ENCODE measurements around the gene DENND4B.

DNA sequence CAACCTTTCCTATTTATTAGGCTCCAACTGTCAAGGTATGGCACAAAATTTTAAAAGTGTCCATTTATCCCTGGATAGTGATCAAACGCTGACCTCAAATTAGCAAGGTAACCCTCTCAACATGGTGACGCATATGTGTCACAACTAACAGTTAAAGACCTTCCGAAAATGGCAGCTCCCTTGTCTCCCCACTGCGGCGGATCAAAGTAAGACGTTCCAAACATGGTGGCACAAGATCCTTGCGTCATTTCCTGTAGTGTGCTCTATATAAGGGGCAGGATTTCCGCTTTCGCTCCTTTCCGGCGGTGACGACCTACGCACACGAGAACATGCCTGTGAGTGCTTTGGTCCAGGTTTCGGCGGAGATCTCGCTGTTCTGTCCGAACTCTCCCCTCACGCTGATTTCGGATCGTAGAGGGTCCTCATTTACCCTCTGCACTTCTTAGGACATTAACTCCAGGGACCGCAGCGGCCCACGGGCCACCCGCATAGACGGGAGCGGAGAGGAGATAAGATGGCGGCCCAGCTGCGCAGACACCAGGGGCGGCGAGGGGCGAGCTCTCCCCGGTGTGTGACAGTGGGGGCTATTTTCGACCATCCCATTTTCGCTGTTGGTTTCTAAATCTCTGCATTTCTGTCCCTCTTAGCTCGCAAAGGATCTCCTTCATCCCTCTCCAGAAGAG is 44.1 kb upstream of the DENND4B start, which contains the start of gene RPS27:
- TF ChIP-seq, protein P1, sequence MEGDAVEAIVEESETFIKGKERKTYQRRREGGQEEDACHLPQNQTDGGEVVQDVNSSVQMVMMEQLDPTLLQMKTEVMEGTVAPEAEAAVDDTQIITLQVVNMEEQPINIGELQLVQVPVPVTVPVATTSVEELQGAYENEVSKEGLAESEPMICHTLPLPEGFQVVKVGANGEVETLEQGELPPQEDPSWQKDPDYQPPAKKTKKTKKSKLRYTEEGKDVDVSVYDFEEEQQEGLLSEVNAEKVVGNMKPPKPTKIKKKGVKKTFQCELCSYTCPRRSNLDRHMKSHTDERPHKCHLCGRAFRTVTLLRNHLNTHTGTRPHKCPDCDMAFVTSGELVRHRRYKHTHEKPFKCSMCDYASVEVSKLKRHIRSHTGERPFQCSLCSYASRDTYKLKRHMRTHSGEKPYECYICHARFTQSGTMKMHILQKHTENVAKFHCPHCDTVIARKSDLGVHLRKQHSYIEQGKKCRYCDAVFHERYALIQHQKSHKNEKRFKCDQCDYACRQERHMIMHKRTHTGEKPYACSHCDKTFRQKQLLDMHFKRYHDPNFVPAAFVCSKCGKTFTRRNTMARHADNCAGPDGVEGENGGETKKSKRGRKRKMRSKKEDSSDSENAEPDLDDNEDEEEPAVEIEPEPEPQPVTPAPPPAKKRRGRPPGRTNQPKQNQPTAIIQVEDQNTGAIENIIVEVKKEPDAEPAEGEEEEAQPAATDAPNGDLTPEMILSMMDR (conservative IDR thresholded peaks at IDR 0.05) = no peak
- no peak for TF ChIP-seq EZH2 (IDR thresholded peaks at IDR 0.05; ENCODE audit: low read depth)
